HEK293 (cell line): ENCODE data around the gene CNST.
"Not testable (repeated sequence)": the region's sequence is repeated elsewhere in the genome, so short reads cannot be mapped to it uniquely, and the experiment has no call there.

Experiments used
- CTCF ChIA-PET: fragments of 350-600 bp; formaldehyde crosslinking; extraction: SDS; loops from one replicate; lab custom pipeline; 2021; ENCODE audit warnings: antibody characterized with exemption; lab: Yijun Ruan, JAX
- POLR2A ChIA-PET: fragments of 300-600 bp; formaldehyde crosslinking; extraction: SDS; loops from one replicate; lab custom pipeline; 2020; ENCODE audit warnings: antibody characterized with exemption, inconsistent platforms; lab: Yijun Ruan, JAX
- H3K27ac ChIP-seq: fragments of 200-500 bp; sonication (Bioruptor generic); 2 replicates; pipeline ENCODE4 v1.5.1; 2014; ENCODE audit warnings: low read depth, low read length, control low read depth, inconsistent platforms; ENCODE audit errors: extremely low read depth
- H3K36me3 ChIP-seq, 2 experiments: fragments of 200-500 bp in 1 of 2; sonication (Bioruptor generic) in 1 of 2; 1 replicate in 1 of 2; 2 replicates in 1 of 2; pipeline ENCODE4 v1.5.1; 2014 to 2017; ENCODE audit warnings: inconsistent platforms in 2 of 2, low read length in 2 of 2; ENCODE audit not compliant: control insufficient read depth in 2 of 2, insufficient read depth in 1 of 2
- H3K4me1 ChIP-seq: fragments of 200-500 bp; sonication (Bioruptor generic); 2 replicates; pipeline ENCODE4 v1.5.1; 2014; ENCODE audit warnings: mild to moderate bottlenecking, low read length, inconsistent platforms; ENCODE audit not compliant: control insufficient read depth, insufficient read depth
- H3K4me3 ChIP-seq: 2 replicates; pipeline ENCODE4 v1.5.1; 2011; ENCODE audit warnings: low read depth, mild to moderate bottlenecking, control low read depth, low read length, moderate library complexity
- H3K9me3 ChIP-seq: fragments of 200-500 bp; sonication (Bioruptor generic); 2 replicates; pipeline ENCODE4 v1.5.1; 2014; ENCODE audit warnings: low read depth, low read length, inconsistent platforms; ENCODE audit not compliant: control insufficient read depth, insufficient read depth
- HOXC10 ChIP-seq: sonication (generic); formaldehyde crosslinking; IDR thresholded peaks from 2 replicates; pipeline ENCODE4 v1.8.1; 2023; ENCODE audit warnings: mild to moderate bottlenecking, missing genetic modification reagents
- OVOL3 ChIP-seq: fragments of 450-650 bp; formaldehyde crosslinking; IDR thresholded peaks from 2 replicates; pipeline ENCODE4 v1.5.1; 2016; ENCODE audit warnings: missing biosample characterization, missing genetic modification characterization
- REPIN1 ChIP-seq: fragments of 450-650 bp; formaldehyde crosslinking; IDR thresholded peaks from 2 replicates; pipeline ENCODE4 v1.5.1; 2017; ENCODE audit warnings: missing biosample characterization, missing genetic modification characterization, low read depth
- SP2 ChIP-seq: fragments of 450-650 bp; formaldehyde crosslinking; IDR thresholded peaks from 2 replicates; pipeline ENCODE4 v1.5.1; 2016; ENCODE audit warnings: missing biosample characterization, missing genetic modification characterization
- ZNF114 ChIP-seq: fragments of 450-650 bp; formaldehyde crosslinking; IDR thresholded peaks from 2 replicates; pipeline ENCODE4 v1.5.0; 2017; ENCODE audit warnings: missing biosample characterization, missing genetic modification characterization
- ZNF175 ChIP-seq: fragments of 450-650 bp; formaldehyde crosslinking; IDR thresholded peaks from 2 replicates; pipeline ENCODE4 v1.5.1; 2016; ENCODE audit warnings: missing biosample characterization, missing genetic modification characterization
- ZNF292 ChIP-seq: fragments of 450-650 bp; formaldehyde crosslinking; IDR thresholded peaks from 2 replicates; pipeline ENCODE4 v1.5.1; 2016; ENCODE audit warnings: low read depth, missing biosample characterization, missing genetic modification characterization, borderline replicate concordance
- ZNF350 ChIP-seq: fragments of 450-650 bp; formaldehyde crosslinking; IDR thresholded peaks from 2 replicates; pipeline ENCODE4 v1.5.0; 2017; ENCODE audit warnings: missing biosample characterization, mild to moderate bottlenecking, missing genetic modification characterization
- ZNF391 ChIP-seq: fragments of 450-650 bp; formaldehyde crosslinking; IDR thresholded peaks from 2 replicates; pipeline ENCODE4 v1.5.1; 2016; ENCODE audit warnings: low read depth, missing biosample characterization, missing genetic modification characterization, borderline replicate concordance
- ZNF544 ChIP-seq: fragments of 450-650 bp; formaldehyde crosslinking; IDR thresholded peaks from 2 replicates; pipeline ENCODE4 v1.5.0; 2017; ENCODE audit warnings: missing biosample characterization, missing genetic modification characterization
- ZNF626 ChIP-seq: fragments of 450-650 bp; sonication (Bioruptor Pico); formaldehyde crosslinking; IDR thresholded peaks from 2 replicates; pipeline ENCODE4 v1.5.1; 2018; ENCODE audit warnings: missing biosample characterization, missing genetic modification characterization, inconsistent platforms
- ZNF747 ChIP-seq: fragments of 450-650 bp; formaldehyde crosslinking; IDR thresholded peaks from 2 replicates; pipeline ENCODE4 v1.5.1; 2016; ENCODE audit warnings: missing biosample characterization, missing genetic modification characterization
- TF ChIP-seq, protein P1 (sequence below): fragments of 450-650 bp; IDR thresholded peaks from 2 replicates; pipeline ENCODE4 v1.5.1; 2018; ENCODE audit warnings: missing biosample characterization, missing genetic modification characterization
- TF ChIP-seq, protein P2 (sequence below): fragments of 450-650 bp; formaldehyde crosslinking; IDR thresholded peaks from 2 replicates; pipeline ENCODE4 v1.5.1; 2016; ENCODE audit warnings: missing biosample characterization, missing genetic modification characterization, low read depth
- TF ChIP-seq, protein P3 (sequence below): fragments of 450-650 bp; formaldehyde crosslinking; IDR thresholded peaks from 2 replicates; pipeline ENCODE4 v1.5.1; 2017; ENCODE audit warnings: missing biosample characterization, missing genetic modification characterization
- TF ChIP-seq, protein P4 (sequence below): sonication (generic); formaldehyde crosslinking; IDR thresholded peaks from 2 replicates; pipeline ENCODE4 v1.8.1; 2022; ENCODE audit warnings: mild to moderate bottlenecking, moderate library complexity, missing genetic modification reagents
- TF ChIP-seq, protein P5 (sequence below): fragments of 450-650 bp; formaldehyde crosslinking; IDR thresholded peaks from 2 replicates; pipeline ENCODE4 v1.5.1; 2016; ENCODE audit warnings: missing biosample characterization, missing genetic modification characterization

Gene CNST

DNA sequence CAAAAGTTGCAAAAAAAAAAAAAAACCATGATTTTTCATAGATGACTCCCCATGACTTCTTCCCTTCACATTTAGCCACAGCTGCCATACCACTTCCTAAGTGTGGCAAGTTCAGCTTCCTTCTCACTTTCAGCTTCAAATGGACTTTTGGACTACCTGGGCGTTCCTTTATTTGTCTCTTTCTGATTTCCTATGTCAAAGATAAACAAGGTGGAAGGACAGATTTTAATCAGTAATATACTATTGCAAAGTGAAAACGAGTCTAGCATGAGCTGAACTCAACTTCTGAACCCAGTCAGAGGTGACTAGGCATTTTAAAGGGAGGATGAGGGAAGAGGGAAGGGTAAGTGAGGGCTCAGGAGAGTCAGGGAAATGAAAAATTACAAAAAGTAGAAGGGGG, 143.6 kb downstream of the CNST start (continued):
- TF ChIP-seq REPIN1 (no peak), ZNF747 (tag by site-specific recombination) (no peak), ZNF350 (tag by site-specific recombination) (no peak), ZNF114 (tag by site-specific recombination) (no peak)

DNA sequence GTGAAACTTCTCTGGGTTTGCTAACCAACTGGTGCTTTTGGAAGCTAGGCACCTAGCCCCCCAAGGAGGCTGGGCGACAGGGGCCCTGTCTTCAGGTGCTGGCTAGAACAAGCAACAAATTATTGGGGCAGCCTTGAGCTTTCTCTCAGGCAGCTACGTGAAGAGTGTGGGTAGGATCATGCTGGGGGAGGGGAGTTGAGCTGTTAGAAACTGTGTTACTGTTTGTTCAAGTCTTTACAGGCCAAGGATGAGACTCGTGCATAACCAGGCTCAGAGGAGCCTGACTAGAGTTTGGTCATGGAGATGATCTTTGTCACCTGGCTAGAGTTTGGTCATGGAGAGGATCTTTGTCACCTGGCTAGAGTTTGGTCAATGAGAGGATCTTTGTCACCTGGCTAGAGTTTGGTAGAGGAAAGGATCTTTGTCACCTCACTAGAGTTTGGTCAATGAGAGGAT, 145.3 kb downstream of the CNST start:
- Histone ChIP-seq H3K4me3 (no peak overlapping the region), H3K4me1 (no peaks in the 10 kb centered on the region), H3K9me3 (no peaks in the 10 kb centered on the region), H3K27ac (no peak overlapping the region), H3K36me3 (no peaks in the 10 kb centered on the region)
- TF ChIP-seq, protein P1, sequence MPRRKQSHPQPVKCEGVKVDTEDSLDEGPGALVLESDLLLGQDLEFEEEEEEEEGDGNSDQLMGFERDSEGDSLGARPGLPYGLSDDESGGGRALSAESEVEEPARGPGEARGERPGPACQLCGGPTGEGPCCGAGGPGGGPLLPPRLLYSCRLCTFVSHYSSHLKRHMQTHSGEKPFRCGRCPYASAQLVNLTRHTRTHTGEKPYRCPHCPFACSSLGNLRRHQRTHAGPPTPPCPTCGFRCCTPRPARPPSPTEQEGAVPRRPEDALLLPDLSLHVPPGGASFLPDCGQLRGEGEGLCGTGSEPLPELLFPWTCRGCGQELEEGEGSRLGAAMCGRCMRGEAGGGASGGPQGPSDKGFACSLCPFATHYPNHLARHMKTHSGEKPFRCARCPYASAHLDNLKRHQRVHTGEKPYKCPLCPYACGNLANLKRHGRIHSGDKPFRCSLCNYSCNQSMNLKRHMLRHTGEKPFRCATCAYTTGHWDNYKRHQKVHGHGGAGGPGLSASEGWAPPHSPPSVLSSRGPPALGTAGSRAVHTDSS (tag by site-specific recombination), result no peak
- TF ChIP-seq SP2 (no peak), ZNF544 (tag by site-specific recombination) (no peak), ZNF626 (tag by site-specific recombination) (no peak), HOXC10 (CRISPR knock-in tag) (no peak), ZNF391 (tag by site-specific recombination) (no peak), OVOL3 (tag by site-specific recombination) (no peak), ZNF175 (tag by site-specific recombination) (no peak), ZNF292 (tag by site-specific recombination) (no peak)
- TF ChIP-seq, protein P2, sequence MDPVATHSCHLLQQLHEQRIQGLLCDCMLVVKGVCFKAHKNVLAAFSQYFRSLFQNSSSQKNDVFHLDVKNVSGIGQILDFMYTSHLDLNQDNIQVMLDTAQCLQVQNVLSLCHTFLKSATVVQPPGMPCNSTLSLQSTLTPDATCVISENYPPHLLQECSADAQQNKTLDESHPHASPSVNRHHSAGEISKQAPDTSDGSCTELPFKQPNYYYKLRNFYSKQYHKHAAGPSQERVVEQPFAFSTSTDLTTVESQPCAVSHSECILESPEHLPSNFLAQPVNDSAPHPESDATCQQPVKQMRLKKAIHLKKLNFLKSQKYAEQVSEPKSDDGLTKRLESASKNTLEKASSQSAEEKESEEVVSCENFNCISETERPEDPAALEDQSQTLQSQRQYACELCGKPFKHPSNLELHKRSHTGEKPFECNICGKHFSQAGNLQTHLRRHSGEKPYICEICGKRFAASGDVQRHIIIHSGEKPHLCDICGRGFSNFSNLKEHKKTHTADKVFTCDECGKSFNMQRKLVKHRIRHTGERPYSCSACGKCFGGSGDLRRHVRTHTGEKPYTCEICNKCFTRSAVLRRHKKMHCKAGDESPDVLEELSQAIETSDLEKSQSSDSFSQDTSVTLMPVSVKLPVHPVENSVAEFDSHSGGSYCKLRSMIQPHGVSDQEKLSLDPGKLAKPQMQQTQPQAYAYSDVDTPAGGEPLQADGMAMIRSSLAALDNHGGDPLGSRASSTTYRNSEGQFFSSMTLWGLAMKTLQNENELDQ (tag by site-specific recombination), result no peak
- TF ChIP-seq, protein P3, sequence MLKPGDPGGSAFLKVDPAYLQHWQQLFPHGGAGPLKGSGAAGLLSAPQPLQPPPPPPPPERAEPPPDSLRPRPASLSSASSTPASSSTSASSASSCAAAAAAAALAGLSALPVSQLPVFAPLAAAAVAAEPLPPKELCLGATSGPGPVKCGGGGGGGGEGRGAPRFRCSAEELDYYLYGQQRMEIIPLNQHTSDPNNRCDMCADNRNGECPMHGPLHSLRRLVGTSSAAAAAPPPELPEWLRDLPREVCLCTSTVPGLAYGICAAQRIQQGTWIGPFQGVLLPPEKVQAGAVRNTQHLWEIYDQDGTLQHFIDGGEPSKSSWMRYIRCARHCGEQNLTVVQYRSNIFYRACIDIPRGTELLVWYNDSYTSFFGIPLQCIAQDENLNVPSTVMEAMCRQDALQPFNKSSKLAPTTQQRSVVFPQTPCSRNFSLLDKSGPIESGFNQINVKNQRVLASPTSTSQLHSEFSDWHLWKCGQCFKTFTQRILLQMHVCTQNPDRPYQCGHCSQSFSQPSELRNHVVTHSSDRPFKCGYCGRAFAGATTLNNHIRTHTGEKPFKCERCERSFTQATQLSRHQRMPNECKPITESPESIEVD (tag by site-specific recombination), result no peak
- TF ChIP-seq, protein P4, sequence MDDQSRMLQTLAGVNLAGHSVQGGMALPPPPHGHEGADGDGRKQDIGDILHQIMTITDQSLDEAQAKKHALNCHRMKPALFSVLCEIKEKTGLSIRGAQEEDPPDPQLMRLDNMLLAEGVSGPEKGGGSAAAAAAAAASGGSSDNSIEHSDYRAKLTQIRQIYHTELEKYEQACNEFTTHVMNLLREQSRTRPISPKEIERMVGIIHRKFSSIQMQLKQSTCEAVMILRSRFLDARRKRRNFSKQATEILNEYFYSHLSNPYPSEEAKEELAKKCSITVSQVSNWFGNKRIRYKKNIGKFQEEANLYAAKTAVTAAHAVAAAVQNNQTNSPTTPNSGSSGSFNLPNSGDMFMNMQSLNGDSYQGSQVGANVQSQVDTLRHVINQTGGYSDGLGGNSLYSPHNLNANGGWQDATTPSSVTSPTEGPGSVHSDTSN (CRISPR knock-in tag), result no peak
- TF ChIP-seq, protein P5, sequence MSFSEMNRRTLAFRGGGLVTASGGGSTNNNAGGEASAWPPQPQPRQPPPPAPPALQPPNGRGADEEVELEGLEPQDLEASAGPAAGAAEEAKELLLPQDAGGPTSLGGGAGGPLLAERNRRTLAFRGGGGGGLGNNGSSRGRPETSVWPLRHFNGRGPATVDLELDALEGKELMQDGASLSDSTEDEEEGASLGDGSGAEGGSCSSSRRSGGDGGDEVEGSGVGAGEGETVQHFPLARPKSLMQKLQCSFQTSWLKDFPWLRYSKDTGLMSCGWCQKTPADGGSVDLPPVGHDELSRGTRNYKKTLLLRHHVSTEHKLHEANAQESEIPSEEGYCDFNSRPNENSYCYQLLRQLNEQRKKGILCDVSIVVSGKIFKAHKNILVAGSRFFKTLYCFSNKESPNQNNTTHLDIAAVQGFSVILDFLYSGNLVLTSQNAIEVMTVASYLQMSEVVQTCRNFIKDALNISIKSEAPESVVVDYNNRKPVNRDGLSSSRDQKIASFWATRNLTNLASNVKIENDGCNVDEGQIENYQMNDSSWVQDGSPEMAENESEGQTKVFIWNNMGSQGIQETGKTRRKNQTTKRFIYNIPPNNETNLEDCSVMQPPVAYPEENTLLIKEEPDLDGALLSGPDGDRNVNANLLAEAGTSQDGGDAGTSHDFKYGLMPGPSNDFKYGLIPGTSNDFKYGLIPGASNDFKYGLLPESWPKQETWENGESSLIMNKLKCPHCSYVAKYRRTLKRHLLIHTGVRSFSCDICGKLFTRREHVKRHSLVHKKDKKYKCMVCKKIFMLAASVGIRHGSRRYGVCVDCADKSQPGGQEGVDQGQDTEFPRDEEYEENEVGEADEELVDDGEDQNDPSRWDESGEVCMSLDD, result no peak
- ChIA-PET CTCF (no interaction called here), POLR2A (no interaction called here)

DNA sequence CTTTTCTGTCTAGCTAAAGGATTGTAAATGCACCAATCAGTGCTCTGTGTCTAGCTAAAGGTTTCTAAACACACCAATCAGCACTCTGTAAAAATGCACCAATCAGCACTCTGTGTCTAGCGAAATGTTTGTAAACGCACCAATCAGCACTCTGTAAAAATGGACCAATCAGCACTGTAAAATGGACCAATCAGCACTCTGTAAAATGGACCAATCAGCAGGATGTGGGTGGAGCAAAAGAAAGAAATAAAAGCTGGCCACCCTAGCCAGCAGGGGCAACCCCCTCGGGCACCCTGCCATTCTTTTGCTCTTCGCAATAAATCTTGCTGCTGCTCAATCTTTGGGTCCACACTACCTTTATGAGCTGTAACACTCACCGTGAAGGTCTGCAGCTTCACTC, 146.2 kb downstream of the CNST start:
- H3K36me3 ChIP-seq, H3K9me3 ChIP-seq, H3K4me3 ChIP-seq, CTCF ChIA-PET, H3K27ac ChIP-seq, POLR2A ChIA-PET, H3K4me1 ChIP-seq: not testable (repeated sequence)
